Neural crest cell (in vitro differentiated cells): ENCODE measurements around the gene PRELID2. TPM values are rescaled to one million over a fixed set of nuclear protein-coding genes. Genes with fewer than 3 reads are reported as not detected.

Experiments used
- DNase-seq: peaks from one replicate; pipeline ENCODE4 v3.0.0; 2021; ENCODE audit warnings: low read depth, mixed read lengths, low spot score
- H3K27ac Mint-ChIP-seq: one replicate; pipeline ENCODE4 v1.8.0; 2021; ENCODE audit warnings: mild to moderate bottlenecking, mixed read lengths; ENCODE audit not compliant: unreplicated experiment
- H3K27me3 Mint-ChIP-seq: 2 replicates; pipeline ENCODE4 v1.8.0; 2021; ENCODE audit warnings: low read depth, mild to moderate bottlenecking, mixed read lengths
- H3K36me3 Mint-ChIP-seq: 2 replicates; pipeline ENCODE4 v1.8.0; 2021; ENCODE audit warnings: low read depth, mild to moderate bottlenecking, mixed read lengths
- H3K4me1 Mint-ChIP-seq: 2 replicates; pipeline ENCODE4 v1.8.0; 2021; ENCODE audit warnings: mixed read lengths
- H3K4me3 Mint-ChIP-seq: one replicate; pipeline ENCODE4 v1.8.0; 2021; ENCODE audit warnings: mild to moderate bottlenecking, mixed read lengths
- H3K9me3 Mint-ChIP-seq: 2 replicates; pipeline ENCODE4 v1.8.0; 2021; ENCODE audit warnings: mixed read lengths
- CTCF ChIP-seq: fragments of 200-600 bp; sonication (generic); conservative IDR thresholded peaks from 2 replicates; pipeline ENCODE4 v1.5.0; 2021; ENCODE audit warnings: antibody characterized with exemption, mild to moderate bottlenecking
- total RNA-seq: library from RNA; stranded (reverse); gene quantifications from 2 replicates; pipeline ENCODE4 v1.2.1, GENCODE V29; 2021

Gene PRELID2
- total RNA-seq, 1 donor from 2014 or later: 14.0 TPM

GRCh38 chr5:145718956-145719355 lies 116.2 kb downstream of the PRELID2 start:
- Mint-ChIP-seq H3K27ac (no peak overlapping the region), H3K4me3 (no peak overlapping the region), H3K27me3 (no peaks in the 10 kb centered on the region), H3K4me1 (peaks cover 14% of the 10 kb centered on the region), H3K9me3 (no peaks in the 10 kb centered on the region), H3K36me3 (no peaks in the 10 kb centered on the region)
- no peak for DNase-seq
- TF ChIP-seq CTCF: peak; percentile 51

GRCh38 chr5:145715412-145715811 lies 119.7 kb downstream of the PRELID2 start:
- H3K36me3 Mint-ChIP-seq: no peaks in the 10 kb centered on the region
- H3K9me3 Mint-ChIP-seq: no peaks in the 10 kb centered on the region
- no peak overlapping the region for H3K4me3 Mint-ChIP-seq
- TF ChIP-seq CTCF: no peak
- no peak for DNase-seq
- no peak overlapping the region for H3K27ac Mint-ChIP-seq
- peaks cover 8% of the 10 kb centered on the region for H3K4me1 Mint-ChIP-seq
- no peaks in the 10 kb centered on the region for H3K27me3 Mint-ChIP-seq

GRCh38 chr5:145712245-145712644 lies 122.9 kb downstream of the PRELID2 start:
- no peak for DNase-seq
- Mint-ChIP-seq H3K4me1 (no peaks in the 10 kb centered on the region), H3K36me3 (no peaks in the 10 kb centered on the region), H3K27ac (no peak overlapping the region), H3K4me3 (no peak overlapping the region), H3K27me3 (no peaks in the 10 kb centered on the region), H3K9me3 (no peaks in the 10 kb centered on the region)
- no peak for TF ChIP-seq CTCF

GRCh38 chr5:145711417-145711816 lies 123.7 kb downstream of the PRELID2 start:
- Mint-ChIP-seq H3K36me3 (no peaks in the 10 kb centered on the region), H3K27me3 (no peaks in the 10 kb centered on the region), H3K9me3 (no peaks in the 10 kb centered on the region), H3K27ac (no peak overlapping the region), H3K4me1 (no peaks in the 10 kb centered on the region), H3K4me3 (no peak overlapping the region)
- no peak for TF ChIP-seq CTCF
- DNase-seq: no peak

Other genes with a start within 250 kb of the PRELID2 start
- gene GRXCR2, start 37.7 kb upstream of the PRELID2 start, total RNA-seq: not detected in 2 replicates
- gene SH3RF2, start 101.2 kb upstream of the PRELID2 start, total RNA-seq: 0.72 and 1.0 TPM in 2 replicates